SK-N-MC (cell line): ENCODE results near the gene TMSB10.
"Not testable (repeated sequence)": the region's sequence is repeated elsewhere in the genome, so short reads cannot be mapped to it uniquely, and the experiment has no call there.

Source experiments
- EZH2 ChIP-seq: fragments of 200-600 bp; sonication (generic); IDR thresholded peaks from one replicate; pipeline ENCODE4 v1.6.1; 2017; ENCODE audit warnings: antibody characterized with exemption
- FOXP2 ChIP-seq: optimal IDR thresholded peaks from 2 replicates; pipeline ENCODE3; 2011; ENCODE audit warnings: mild to moderate bottlenecking, moderate library complexity; ENCODE audit not compliant: insufficient read depth; ENCODE audit errors: extremely low read length, control extremely low read depth
- POLR2AphosphoS5 ChIP-seq: IDR thresholded peaks from 2 replicates; pipeline ENCODE4 v1.6.1; 2012; ENCODE audit warnings: mild to moderate bottlenecking, low read depth, low read length, borderline replicate concordance

DNA sequence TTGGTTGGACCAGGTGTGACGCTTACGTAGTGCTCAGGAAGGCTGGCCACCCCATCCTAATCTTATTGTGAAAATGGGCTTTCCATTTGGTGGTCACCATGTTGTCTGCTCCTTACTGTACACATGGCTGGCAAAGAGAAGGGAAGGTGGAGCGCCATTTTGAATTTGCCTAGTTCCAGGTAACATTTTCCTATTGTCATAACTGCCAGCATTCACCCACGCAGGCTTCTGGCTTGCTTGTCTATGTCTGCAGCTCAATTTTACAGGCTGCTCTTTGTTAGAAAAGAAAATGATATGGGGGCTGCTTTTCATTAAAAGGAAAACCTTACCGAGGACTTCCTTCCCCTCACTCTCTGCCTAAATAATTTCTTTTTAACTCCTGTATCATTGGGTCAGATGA lies 12.4 kb downstream of the TMSB10 start:
- TF ChIP-seq EZH2, POLR2AphosphoS5, FOXP2: not testable (repeated sequence)
